NB4 (cell line): ENCODE results near the gene PDE7B.

Experiments used
- DNase-seq: peaks from one replicate; pipeline ENCODE4 v3.0.0; 2010; ENCODE audit warnings: low read depth
- H3K4me3 ChIP-seq: one replicate; pipeline ENCODE4 v1.5.1; 2011; ENCODE audit warnings: mild to moderate bottlenecking, low read depth, low read length, moderate library complexity
- CTCF ChIP-seq: IDR thresholded peaks from one replicate; pipeline ENCODE4 v1.5.1; 2012; ENCODE audit warnings: low read depth, low read length
- MAX ChIP-seq: IDR thresholded peaks from 2 replicates; pipeline ENCODE4 v1.6.1; 2011; ENCODE audit warnings: low read depth, low read length
- MYC ChIP-seq: IDR thresholded peaks from 2 replicates; pipeline ENCODE4 v1.6.1; 2011; ENCODE audit warnings: low read depth, low read length
- POLR2A ChIP-seq: IDR thresholded peaks from 2 replicates; pipeline ENCODE4 v1.6.1; 2011; ENCODE audit warnings: mild to moderate bottlenecking; ENCODE audit not compliant: insufficient read length; ENCODE audit errors: extremely low read depth

Gene PDE7B

GRCh38 chr6:136236466-136237293 lies 385.2 kb downstream of the PDE7B start:
- no peak for DNase-seq
- TF ChIP-seq MYC (no peak), POLR2A (no peak), MAX (no peak), CTCF (no peak)
- H3K4me3 ChIP-seq, result no peak overlapping the region

- no peak overlapping the region for H3K4me3 ChIP-seq
- DNase-seq, result no peak
- TF ChIP-seq CTCF (no peak), MAX (no peak), MYC (no peak), POLR2A (no peak)
Measured at GRCh38 chr6:136244061-136244616, 392.6 kb downstream of the PDE7B start.
